ENCODE data around the gene TRIM15. TPM values are rescaled to one million over a fixed set of nuclear protein-coding genes. Genes with fewer than 3 reads are reported as not detected.

The TRIM15 gene
- total and polyA plus RNA-seq, 8 donors, result 0.13 to 24.6 TPM; not detected in 6

DNA sequence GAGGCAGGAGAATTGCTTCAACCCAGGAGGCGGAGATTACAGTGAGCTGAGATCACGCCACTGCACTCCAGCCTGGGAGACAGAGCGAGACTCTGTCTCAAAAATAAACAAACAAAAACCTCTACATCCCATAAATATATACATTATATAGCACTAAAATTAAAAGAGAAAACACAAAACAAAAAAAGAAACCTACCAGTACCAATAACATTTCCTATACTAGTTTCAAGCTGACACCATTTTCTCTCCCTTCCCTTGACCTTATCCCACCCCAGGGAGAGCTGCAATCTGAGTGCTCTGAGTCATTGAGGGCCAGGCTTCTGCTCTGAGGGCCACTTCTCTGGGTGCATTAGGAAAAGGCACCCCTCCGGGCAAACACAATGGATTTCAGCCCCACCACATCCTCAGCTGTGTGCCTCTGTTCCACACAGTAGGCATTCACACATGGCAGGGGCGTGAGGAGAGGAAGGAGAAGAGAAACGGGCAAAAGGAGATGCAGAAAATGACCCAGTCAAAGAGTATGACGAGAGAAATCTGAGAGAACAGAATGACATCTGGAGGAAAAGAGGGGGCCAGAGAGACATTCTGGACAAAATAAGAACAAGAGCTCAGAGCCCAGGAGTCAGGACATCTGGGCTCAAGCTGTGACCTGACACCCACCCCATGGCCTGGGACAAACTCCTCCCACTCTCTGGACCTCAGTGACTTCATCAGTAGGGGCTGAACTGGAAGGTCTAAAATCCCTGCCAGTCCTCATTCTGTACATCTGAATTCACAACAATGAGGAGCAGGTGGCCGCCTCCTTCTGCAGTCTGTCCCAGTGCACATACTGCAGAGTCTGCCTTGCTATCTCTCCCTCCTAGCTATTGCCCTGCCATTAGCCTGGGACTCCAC lies 31.7 kb downstream of the TRIM15 start:
- no peaks in the 10 kb centered on the region for H3K4me1 ChIP-seq
- WGBS, 5 donors, result 86 to 90% (median 89%) methylated on average over 8 of the region's 8 CpGs
- H3K36me3 ChIP-seq, result peaks cover 70 to 98% (median 94%) of the 10 kb centered on the region in 4 donors

DNA sequence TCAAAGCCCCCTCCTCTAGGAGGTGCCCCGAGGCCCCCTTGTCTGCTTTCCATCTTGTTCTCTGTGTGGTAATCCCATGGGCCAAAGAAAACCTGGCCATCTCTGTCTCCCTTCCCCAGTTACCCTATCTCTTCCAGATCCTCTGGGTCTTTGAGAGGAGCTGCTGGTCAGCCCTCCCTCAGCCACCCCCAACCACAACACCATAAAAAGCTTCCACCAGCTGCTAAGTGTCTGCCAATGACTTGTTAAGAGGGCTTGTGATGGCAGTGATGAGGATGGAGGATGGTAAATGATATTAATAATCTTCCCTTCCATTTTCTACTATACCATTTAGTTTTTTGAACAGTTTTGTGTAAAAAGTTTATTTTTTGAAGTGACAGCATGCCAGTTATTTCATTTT lies 32.6 kb downstream of the TRIM15 start:
- Histone ChIP-seq H3K36me3 (peaks cover 70 to 98% (median 94%) of the 10 kb centered on the region in 4 donors), H3K9me3 (no peaks in the 10 kb centered on the region), H3K4me3 (no peak overlapping the region), H3K27ac (no peak overlapping the region), H3K27me3 (no peaks in the 10 kb centered on the region), H3K4me1 (peaks cover 0 to 8% (median 5%) of the 10 kb centered on the region in 4 donors)
- no peak for TF ChIP-seq CTCF (IDR thresholded peaks at IDR 0.05)
- TF ChIP-seq POLR2AphosphoS5 (IDR thresholded peaks at IDR 0.05), result no peak
- no peak for TF ChIP-seq EP300 (IDR thresholded peaks at IDR 0.05)
- no peak for TF ChIP-seq POLR2A (IDR thresholded peaks at IDR 0.05)
- intact Hi-C loops (cut with DNase I; ENCODE audit: low total_unique reads), result no loop called here
- 84 to 100% (median 88%) methylated on average over 1 of the region's 1 CpG for WGBS, 5 donors
- DNase-seq, result no peak

More for the DNA sequence above, 31.7 kb downstream of the TRIM15 start:
- Histone ChIP-seq H3K9me3 (no peaks in the 10 kb centered on the region), H3K27ac (no peak overlapping the region), H3K4me3 (no peak overlapping the region), H3K27me3 (no peaks in the 10 kb centered on the region)
- no peak for DNase-seq
- TF ChIP-seq EP300 (IDR thresholded peaks at IDR 0.05) (no peak), CTCF (IDR thresholded peaks at IDR 0.05) (no peak)
- intact Hi-C loops (cut with DNase I; ENCODE audit: low total_unique reads), result no loop called here

DNA sequence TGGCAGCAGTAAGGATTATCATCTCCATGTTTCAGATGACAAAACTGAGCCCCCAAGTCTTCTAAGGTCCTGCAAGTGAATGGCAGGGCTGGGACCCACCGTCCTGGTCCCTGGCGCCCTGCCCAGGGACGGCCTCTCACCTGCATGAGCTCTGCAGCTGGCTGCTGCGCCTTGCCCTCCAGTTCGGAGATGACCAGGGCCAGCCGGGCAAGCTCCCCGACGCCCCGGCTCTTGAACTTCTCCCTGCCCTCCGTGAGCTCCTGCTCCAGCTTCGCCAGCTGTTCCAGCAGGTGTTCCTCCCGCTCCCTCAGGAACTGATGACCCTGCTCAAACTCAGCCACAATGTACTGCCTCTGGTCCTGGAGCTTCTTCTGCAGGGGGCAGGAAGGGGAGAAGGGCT lies 33.0 kb downstream of the TRIM15 start:
- 92 to 97% (median 95%) methylated on average over 12 of the region's 12 CpGs for WGBS, 5 donors
- H3K36me3 ChIP-seq, result peaks cover 68 to 97% (median 92%) of the 10 kb centered on the region in 4 donors
- no peaks in the 10 kb centered on the region for H3K27me3 ChIP-seq
- peaks cover 0 to 11% (median 10%) of the 10 kb centered on the region in 4 donors for H3K4me1 ChIP-seq
- no peak overlapping the region for H3K27ac ChIP-seq
- intact Hi-C loops (cut with DNase I; ENCODE audit: low total_unique reads), result no loop called here
- no peak for DNase-seq
- H3K9me3 ChIP-seq, result no peaks in the 10 kb centered on the region
- TF ChIP-seq POLR2A (IDR thresholded peaks at IDR 0.05) (no peak), EP300 (IDR thresholded peaks at IDR 0.05) (no peak), POLR2AphosphoS5 (IDR thresholded peaks at IDR 0.05) (no peak), CTCF (IDR thresholded peaks at IDR 0.05) (no peak)
- H3K4me3 ChIP-seq, result no peak overlapping the region

- intact Hi-C loops (cut with DNase I; ENCODE audit: low total_unique reads), result no loop called here
- no peak for DNase-seq
- WGBS, 5 donors, result 92 to 96% (median 95%) methylated on average over 30 to 34 of the region's 34 CpGs
These were observed 35.1 kb downstream of the TRIM15 start for GRCh38 chr6:30198166-30199084.

More at GRCh38 chr6:30198166-30199084, 35.1 kb downstream of the TRIM15 start:
- Histone ChIP-seq H3K4me3 (no peak overlapping the region), H3K27me3 (no peaks in the 10 kb centered on the region), H3K36me3 (peaks cover 62 to 79% (median 76%) of the 10 kb centered on the region in 4 donors), H3K27ac (no peak overlapping the region), H3K4me1 (peaks cover 11 to 23% (median 22%) of the 10 kb centered on the region in 4 donors), H3K9me3 (no peaks in the 10 kb centered on the region)
- TF ChIP-seq POLR2A (IDR thresholded peaks at IDR 0.05), result no peak
- no peak for TF ChIP-seq CTCF (IDR thresholded peaks at IDR 0.05)
- no peak for TF ChIP-seq EP300 (IDR thresholded peaks at IDR 0.05)
- TF ChIP-seq POLR2AphosphoS5 (IDR thresholded peaks at IDR 0.05), result no peak

Measured in stomach (tissue), 9 donors.